ENCODE results near the gene GRID1. TPM values are rescaled to one million over a fixed set of nuclear protein-coding genes. Genes with fewer than 3 reads are reported as not detected.
"Not testable (repeated sequence)": the region's sequence is repeated elsewhere in the genome, so short reads cannot be mapped to it uniquely, and the experiment has no call there.

Gene GRID1
- total and polyA plus RNA-seq, 8 donors = 0.31 to 8.5 (median 1.0) TPM; not detected in 1

GRCh38 chr10:86179153-86179524 lies 187.5 kb downstream of the GRID1 start:
- intact Hi-C loops (cut with DNase I; ENCODE audit: low total_unique reads) = no loop called here
- Histone ChIP-seq H3K9me3 (no peaks in the 10 kb centered on the region), H3K36me3 (no peaks in the 10 kb centered on the region), H3K27ac (no peak overlapping the region), H3K4me3 (no peak overlapping the region), H3K27me3 (peaks cover 0 to 3% (median 0%) of the 10 kb centered on the region in 3 donors), H3K4me1 (no peaks in the 10 kb centered on the region)
- no peak for DNase-seq
- WGBS, 5 donors = 62 to 67% (median 66%) methylated on average over 6 of the region's 6 CpGs
- TF ChIP-seq EP300 (IDR thresholded peaks at IDR 0.05) = no peak
- TF ChIP-seq POLR2AphosphoS5 (IDR thresholded peaks at IDR 0.05) = no peak
- no peak for TF ChIP-seq POLR2A (IDR thresholded peaks at IDR 0.05)
- no peak for TF ChIP-seq CTCF (IDR thresholded peaks at IDR 0.05)

- 37 to 58% (median 43%) methylated on average over 4 to 11 of the region's 11 CpGs for WGBS, 5 donors
- Histone ChIP-seq H3K36me3 (no peaks in the 10 kb centered on the region), H3K4me3 (no peak overlapping the region), H3K9me3 (no peaks in the 10 kb centered on the region), H3K27ac (no peak overlapping the region), H3K27me3 (peaks cover 0 to 3% (median 0%) of the 10 kb centered on the region in 3 donors), H3K4me1 (no peaks in the 10 kb centered on the region)
- peak in 1 of 2 donors; percentile 21 for DNase-seq
- intact Hi-C loops (cut with DNase I; ENCODE audit: low total_unique reads) = no loop called here
- TF ChIP-seq CTCF (IDR thresholded peaks at IDR 0.05) (peak in 1 of 7 experiments; percentile 8), POLR2A (IDR thresholded peaks at IDR 0.05) (no peak)
These were observed 188.0 kb downstream of the GRID1 start for GRCh38 chr10:86178401-86179152.

GRCh38 chr10:86177537-86178155 lies 188.9 kb downstream of the GRID1 start:
- no peaks in the 10 kb centered on the region for H3K36me3 ChIP-seq
- H3K27me3 ChIP-seq = peaks cover 0 to 3% (median 0%) of the 10 kb centered on the region in 3 donors
- intact Hi-C loops (cut with DNase I; ENCODE audit: low total_unique reads) = no loop called here
- WGBS, 5 donors = 79 to 93% (median 89%) methylated on average over 11 of the region's 11 CpGs
- H3K27ac ChIP-seq = no peak overlapping the region
- TF ChIP-seq EP300 (IDR thresholded peaks at IDR 0.05) (no peak), CTCF (IDR thresholded peaks at IDR 0.05) (no peak), POLR2AphosphoS5 (IDR thresholded peaks at IDR 0.05) (no peak)
- H3K4me1 ChIP-seq = no peaks in the 10 kb centered on the region
- DNase-seq = no peak
- no peak overlapping the region for H3K4me3 ChIP-seq
- H3K9me3 ChIP-seq = no peaks in the 10 kb centered on the region

- intact Hi-C loops (cut with DNase I; ENCODE audit: low total_unique reads) = no loop called here
These were observed 189.6 kb downstream of the GRID1 start for GRCh38 chr10:86176850-86177536.

GRCh38 chr10:86175476-86175875 lies 191.1 kb downstream of the GRID1 start:
- 87 to 95% (median 93%) methylated on average over 10 of the region's 10 CpGs for WGBS, 5 donors
- H3K27me3 ChIP-seq; H3K4me3 ChIP-seq; DNase-seq; H3K27ac ChIP-seq; H3K36me3 ChIP-seq; H3K4me1 ChIP-seq; H3K9me3 ChIP-seq; intact Hi-C loops (cut with DNase I; ENCODE audit: low total_unique reads): not testable (repeated sequence)

More at GRCh38 chr10:86176850-86177536, 189.6 kb downstream of the GRID1 start:
- no peak for TF ChIP-seq POLR2A (IDR thresholded peaks at IDR 0.05)
- no peak for TF ChIP-seq EP300 (IDR thresholded peaks at IDR 0.05)
- no peak for TF ChIP-seq POLR2AphosphoS5 (IDR thresholded peaks at IDR 0.05)
- TF ChIP-seq CTCF (IDR thresholded peaks at IDR 0.05) = no peak
- Histone ChIP-seq H3K4me3 (no peak overlapping the region), H3K27ac (no peak overlapping the region), H3K4me1 (no peaks in the 10 kb centered on the region), H3K36me3 (no peaks in the 10 kb centered on the region), H3K9me3 (no peaks in the 10 kb centered on the region), H3K27me3 (peaks cover 0 to 3% (median 0%) of the 10 kb centered on the region in 3 donors)
- no peak for DNase-seq
- WGBS, 5 donors = 65 to 75% (median 66%) methylated on average over 10 of the region's 10 CpGs
